Psoas muscle (tissue), 8 donors: ENCODE data around the gene AP1AR. TPM values are rescaled to one million over a fixed set of nuclear protein-coding genes. Genes with fewer than 3 reads are reported as not detected.

ENCODE experiments used
- ATAC-seq, 4 donors: fragments of 200-7000 bp; cut with Tn5 transposase; one replicate each; pipeline ENCODE4 v1.9.1; 2020; ENCODE audit warnings: moderate library complexity in 3 of 4, mild to moderate bottlenecking in 2 of 4
- DNase-seq, 2 donors: peaks; one replicate each; pipeline ENCODE4 v3.0.0-alpha.2; 2020
- H3K27ac ChIP-seq: fragments of 200-600 bp; one replicate; pipeline ENCODE4 v1.8.0; 2022
- H3K27me3 ChIP-seq, 3 donors: fragments of 200-600 bp in 1 of 3; one replicate each; pipeline versions ENCODE4 v1.6.1 to v1.8.0; 2013 to 2022; ENCODE audit warnings: low read length in 2 of 3, mild to moderate bottlenecking in 2 of 3, moderate library complexity in 1 of 3; ENCODE audit not compliant: insufficient read depth in 3 of 3
- H3K36me3 ChIP-seq, 2 donors: fragments of 200-600 bp in 1 of 2; one replicate each; pipeline versions ENCODE4 v1.6.1 to v1.8.0; 2013 to 2022; ENCODE audit warnings: low read depth in 1 of 2, mild to moderate bottlenecking in 1 of 2, moderate library complexity in 1 of 2; ENCODE audit not compliant: insufficient read depth in 1 of 2
- H3K4me1 ChIP-seq: fragments of 200-600 bp; one replicate; pipeline ENCODE4 v1.8.0; 2022
- H3K4me3 ChIP-seq: fragments of 200-600 bp; one replicate; pipeline ENCODE4 v1.8.0; 2022; ENCODE audit warnings: mild to moderate bottlenecking
- H3K9me3 ChIP-seq: fragments of 200-600 bp; one replicate; pipeline ENCODE4 v1.8.0; 2022
- CTCF ChIP-seq: fragments of 200-600 bp; IDR thresholded peaks from one replicate; pipeline ENCODE4 v1.8.0; 2022; ENCODE audit warnings: antibody characterized with exemption
- WGBS, 3 donors: extraction: QIAGEN DNeasy Blood & Tissue Kit; methylation state at CpG; one replicate each; pipeline versions ENCODE4 v1.1.6 to v1.1.7; 2013; 5-methylcytosine and 5-hydroxymethylcytosine counted together
- intact Hi-C, 2 donors: fragments of 100-400 bp; cut with DNase I; formaldehyde crosslinking; loops; one replicate each; pipeline versions ENCODE4 v1.11.0 to v1.14.2; 2022
- polyA plus RNA-seq, 3 donors: library from polyadenylated mRNA; stranded (reverse); fragments of 200-250 nt; gene quantifications; one replicate each; pipeline ENCODE4 v1.2.3, GENCODE V29; 2013
- total RNA-seq, 4 donors: library from RNA; stranded (reverse); fragmentation: NEBNext Ultra II Directional in 2 of 4; extraction: Animal tissue kit (Norgen Biotek cat#: 25700) in 2 of 4; gene quantifications; one replicate each; pipeline versions ENCODE4 v1.2.1 to v1.2.4, GENCODE V29; 2021 to 2023
- donor health status: healthy with polysubstance abuse.
- donor health status: DM: no; HTN: no; CAD: no; lungs with moderate emphysema.
- donor health status: Bipolar disorder and iron deficiency.
- donor health status: healthy.
- donor health status: DM: yes; HTN: yes; CAD: no.
- donor health status: DM: no; HTN: no; CAD: no.
- donor health status: DM: no; HTN: no; CAD: no.
- donor health status: DM: yes; HTN: yes; CAD: no.

The AP1AR gene
- total and polyA plus RNA-seq, 7 donors: 5.3 to 19.8 (median 9.9) TPM

GRCh38 chr4:112184438-112184837, 47.1 kb upstream of the AP1AR start:
- no peak for ATAC-seq
- TF ChIP-seq CTCF: no peak
- DNase-seq: no peak
- Histone ChIP-seq H3K4me3 (no peak overlapping the region), H3K4me1 (peaks cover 4% of the 10 kb centered on the region), H3K36me3 (peaks cover 0 to 7% of the 10 kb centered on the region in 2 donors), H3K27me3 (no peaks in the 10 kb centered on the region), H3K27ac (no peak overlapping the region), H3K9me3 (no peaks in the 10 kb centered on the region)
- 100% methylated on average over 1 of the region's 1 CpG for WGBS, 3 donors
- intact Hi-C loops: no loop called here

GRCh38 chr4:112185334-112185733, 46.3 kb upstream of the AP1AR start:
- H3K36me3 ChIP-seq: peaks cover 0 to 7% of the 10 kb centered on the region in 2 donors
- H3K4me3 ChIP-seq: no peak overlapping the region
- no peak overlapping the region for H3K27ac ChIP-seq
- H3K9me3 ChIP-seq: no peaks in the 10 kb centered on the region
- peaks cover 4% of the 10 kb centered on the region for H3K4me1 ChIP-seq
- no peaks in the 10 kb centered on the region for H3K27me3 ChIP-seq
- ATAC-seq (no peak), DNase-seq (no peak)
- 93 to 98% (median 94%) methylated on average over 2 of the region's 2 CpGs for WGBS, 3 donors
- no peak for TF ChIP-seq CTCF
- intact Hi-C loops: no loop called here

- H3K36me3 ChIP-seq: peaks cover 0 to 7% of the 10 kb centered on the region in 2 donors
- H3K4me1 ChIP-seq: peaks cover under 1% of the 10 kb centered on the region
- H3K27ac ChIP-seq: no peak overlapping the region
- intact Hi-C loops: no loop called here
- ATAC-seq (no peak), DNase-seq (no peak)
- no peaks in the 10 kb centered on the region for H3K27me3 ChIP-seq
- no peaks in the 10 kb centered on the region for H3K9me3 ChIP-seq
- no peak for TF ChIP-seq CTCF
- 75 to 85% (median 77%) methylated on average over 8 of the region's 8 CpGs for WGBS, 3 donors
- no peak overlapping the region for H3K4me3 ChIP-seq
These were observed 45.6 kb upstream of the AP1AR start for GRCh38 chr4:112185740-112186670.

GRCh38 chr4:112189754-112190153, 41.8 kb upstream of the AP1AR start:
- TF ChIP-seq CTCF: no peak
- Histone ChIP-seq H3K9me3 (no peaks in the 10 kb centered on the region), H3K4me3 (no peak overlapping the region), H3K36me3 (peaks cover 0 to 7% of the 10 kb centered on the region in 2 donors), H3K4me1 (no peaks in the 10 kb centered on the region), H3K27me3 (no peaks in the 10 kb centered on the region), H3K27ac (no peak overlapping the region)
- WGBS, 3 donors: 28 to 48% (median 45%) methylated on average over 2 of the region's 2 CpGs
- intact Hi-C loops: no loop called here
- DNase-seq (no peak), ATAC-seq (no peak)
